NCI-H524 treated with DMSO at 0.1 percent for 48 hours (cell line): Measurements from ENCODE around the gene AGAP2.
A peak's percentile ranks its signal among the peaks of the same experiment; 100 is the strongest.

Source experiments
- DNase-seq: peaks from one replicate; lab custom pipeline; 2025; lab: John Stamatoyannopoulos, UW

Gene AGAP2

DNA sequence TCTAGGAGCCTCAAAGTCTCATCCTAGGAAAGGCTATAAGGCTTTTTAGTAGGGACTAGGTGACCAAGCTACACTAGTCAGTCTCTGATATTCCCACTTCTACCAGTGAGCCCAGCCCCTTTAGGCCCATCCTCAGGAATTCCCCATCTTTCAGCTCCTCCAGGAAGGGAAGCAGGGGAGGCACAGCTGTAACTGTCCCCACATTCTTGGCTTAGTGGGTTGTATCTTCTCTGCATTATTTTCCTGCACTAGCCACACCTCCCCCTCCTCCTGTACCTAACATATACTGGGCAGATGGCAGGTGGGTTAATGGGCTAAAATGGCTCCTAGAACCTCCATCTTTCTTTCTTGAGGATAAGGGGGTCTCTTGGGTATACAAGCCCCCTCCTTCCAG is 28.8 kb upstream of the AGAP2 start:
- no peak for DNase-seq

DNA sequence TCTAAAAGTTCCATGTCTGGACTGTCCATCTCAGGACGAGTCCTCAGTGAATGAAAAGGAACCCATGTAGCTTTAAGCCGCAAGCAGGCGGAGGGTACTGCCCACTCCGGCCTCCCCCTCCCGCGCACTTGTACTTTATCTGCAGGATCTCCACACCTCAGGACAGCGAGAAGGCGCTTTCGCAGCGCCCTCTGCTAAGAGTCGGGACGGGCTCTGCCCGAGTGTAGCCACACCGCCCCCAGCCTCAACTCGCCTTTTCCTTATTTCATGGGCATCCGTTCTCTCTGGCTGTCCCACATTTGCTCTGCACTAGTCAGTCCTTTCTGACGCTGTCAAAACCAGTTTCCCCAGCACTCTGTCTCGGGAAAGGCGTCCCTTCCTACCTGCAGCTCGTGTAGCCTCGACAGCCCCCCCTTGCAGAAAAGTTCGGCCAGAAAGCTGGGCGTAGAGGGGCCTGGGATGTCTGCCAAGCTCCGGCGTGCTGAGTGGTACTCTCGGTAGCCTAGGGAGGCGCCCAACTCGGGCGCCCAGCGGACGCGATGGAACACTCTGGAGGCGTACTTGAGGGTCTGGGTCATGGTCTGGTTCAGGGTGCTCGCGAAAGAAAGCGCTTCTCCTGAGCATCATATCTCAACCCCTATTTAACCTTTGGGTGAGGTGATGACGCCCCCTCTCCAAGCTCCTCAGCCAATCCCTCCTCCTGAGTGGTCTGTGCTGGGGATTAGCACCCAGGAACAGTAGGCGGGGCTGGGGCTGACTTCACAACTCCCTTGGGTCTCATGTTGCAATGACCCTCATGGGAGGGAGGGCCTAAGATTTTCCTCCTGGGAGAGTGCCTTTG is 28.1 kb upstream of the AGAP2 start, which contains the start of gene CYP27B1:
Gene CYP27B1, minus strand, starts transcription at position 615 of the 841 bp plus-strand sequence. Its CDS starts 37 bp downstream, at position 578.
- no peak for DNase-seq

DNA sequence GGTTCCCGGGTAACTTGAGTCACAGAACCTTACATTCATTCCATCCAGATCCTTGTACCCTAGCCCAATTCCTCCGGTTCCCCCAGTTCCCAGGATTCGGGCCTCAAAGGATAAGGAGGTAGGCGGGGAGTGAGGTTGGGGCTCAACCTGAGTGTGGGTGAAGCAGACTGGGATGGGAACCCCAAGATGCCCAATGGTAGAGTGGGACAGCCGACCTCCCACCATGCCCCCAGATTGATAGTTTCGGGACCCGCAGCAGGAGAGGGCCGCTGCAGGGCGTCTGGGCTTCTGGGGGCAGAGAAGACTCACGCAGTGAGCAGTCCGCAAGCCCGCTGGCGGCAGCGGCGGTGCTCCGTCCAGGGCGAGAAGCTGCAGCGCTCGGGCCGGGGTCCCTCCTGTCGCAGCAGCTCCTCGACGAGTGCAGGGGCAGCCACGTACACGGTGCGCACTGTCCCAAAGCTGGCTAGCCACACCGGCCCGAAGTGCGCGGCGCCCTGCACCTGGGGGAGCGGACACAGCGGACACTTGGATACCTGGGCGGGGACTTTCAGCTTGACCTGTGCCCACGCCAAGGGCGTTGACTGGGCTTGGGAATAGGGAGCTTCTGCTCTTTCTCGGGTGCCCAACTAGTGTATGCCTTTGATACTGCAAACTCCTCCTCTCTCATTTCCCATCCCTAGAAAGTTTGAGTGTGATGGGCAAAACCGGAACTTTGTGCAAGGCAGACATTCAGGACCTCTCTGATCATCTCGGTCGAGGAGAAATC is 27.3 kb upstream of the AGAP2 start:
- no peak for DNase-seq

DNA sequence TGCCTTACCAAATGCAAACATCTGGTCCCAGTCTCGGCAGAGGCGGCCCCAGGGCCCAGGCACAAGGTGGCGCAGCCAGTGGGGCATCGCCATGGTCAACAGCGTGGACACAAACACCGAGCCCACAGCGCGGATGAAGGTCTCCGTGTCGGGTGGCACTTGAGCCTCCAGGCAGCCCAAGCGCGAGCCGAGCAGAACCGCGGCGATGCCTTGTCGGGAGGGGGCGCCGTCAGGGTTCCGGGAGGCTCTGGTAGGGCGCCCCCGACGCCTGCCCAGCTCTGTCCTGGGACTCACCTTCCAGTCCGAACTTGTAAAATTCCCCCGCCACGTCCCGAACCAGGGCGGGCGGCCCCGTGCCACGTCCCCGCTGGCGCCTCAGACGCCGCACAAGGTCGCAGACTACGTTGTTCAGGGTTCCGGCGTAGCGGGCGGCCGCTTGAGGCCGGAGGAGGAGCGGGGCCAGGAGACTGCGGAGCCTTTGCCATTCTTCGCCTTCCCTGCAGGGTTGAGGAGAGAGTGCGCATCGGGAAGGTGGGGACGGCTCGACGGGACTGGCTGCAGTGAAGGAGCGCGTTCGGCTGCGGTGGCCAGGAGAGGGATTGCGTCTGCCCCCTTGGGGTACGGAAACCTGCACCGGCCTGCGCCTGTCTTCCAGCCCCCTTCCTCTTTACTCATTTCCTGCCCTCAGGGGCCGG is 26.6 kb upstream of the AGAP2 start:
- DNase-seq, result no peak

DNA sequence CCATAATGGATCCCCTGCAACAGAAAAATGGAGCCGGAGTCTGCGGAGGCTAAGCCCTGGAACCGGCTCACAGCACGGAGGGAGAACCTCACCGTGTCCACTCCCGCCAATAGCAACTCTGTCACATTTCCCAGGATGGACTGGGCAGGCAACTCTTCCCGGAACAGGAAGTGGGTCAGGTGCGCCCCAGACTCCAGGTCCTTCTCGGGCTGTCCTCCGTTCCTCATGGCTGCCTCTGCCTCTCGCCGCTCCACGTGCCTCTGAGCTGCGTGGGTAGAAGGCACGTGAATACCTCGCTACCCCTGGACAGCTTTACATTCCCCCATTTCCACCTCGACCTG is 26.1 kb upstream of the AGAP2 start:
- DNase-seq, result no peak

DNA sequence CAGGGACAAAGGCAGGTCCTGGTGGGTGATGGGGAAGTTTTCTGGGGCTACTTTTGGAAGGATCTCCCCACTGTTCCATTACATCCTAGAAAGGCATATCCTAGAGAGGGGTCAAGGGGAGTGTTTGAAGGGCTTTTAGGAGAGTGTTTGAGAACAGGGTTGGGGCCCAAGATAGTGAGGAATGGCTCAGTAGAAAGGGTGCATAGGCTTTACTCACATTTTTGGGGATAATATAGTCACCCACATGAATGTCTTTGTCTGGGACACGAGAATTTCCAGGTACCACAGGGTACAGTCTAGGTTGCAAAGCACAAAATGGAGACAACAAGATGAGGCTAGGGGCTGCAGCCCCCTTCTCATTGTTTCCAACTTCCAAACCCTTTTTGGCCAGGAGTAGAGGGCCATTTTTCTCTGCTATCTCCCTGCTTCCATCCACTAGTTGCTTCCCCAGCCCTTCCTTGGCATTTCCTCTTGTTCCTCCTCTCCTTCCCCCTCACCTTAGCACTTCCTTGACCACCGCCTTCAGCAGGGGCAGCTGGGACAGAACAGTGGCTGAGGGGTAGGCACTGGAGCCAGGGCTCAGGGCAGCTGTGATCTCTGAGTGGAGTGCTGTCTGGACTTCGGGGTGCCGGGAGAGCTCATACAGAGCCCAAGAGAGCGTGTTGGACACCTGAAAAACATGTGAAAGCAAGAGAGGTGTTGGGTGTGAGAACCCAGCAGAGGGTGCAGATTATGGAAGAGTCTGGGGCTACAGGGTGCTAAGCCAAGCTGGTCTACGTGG is 25.5 kb upstream of the AGAP2 start:
- no peak for DNase-seq

DNA sequence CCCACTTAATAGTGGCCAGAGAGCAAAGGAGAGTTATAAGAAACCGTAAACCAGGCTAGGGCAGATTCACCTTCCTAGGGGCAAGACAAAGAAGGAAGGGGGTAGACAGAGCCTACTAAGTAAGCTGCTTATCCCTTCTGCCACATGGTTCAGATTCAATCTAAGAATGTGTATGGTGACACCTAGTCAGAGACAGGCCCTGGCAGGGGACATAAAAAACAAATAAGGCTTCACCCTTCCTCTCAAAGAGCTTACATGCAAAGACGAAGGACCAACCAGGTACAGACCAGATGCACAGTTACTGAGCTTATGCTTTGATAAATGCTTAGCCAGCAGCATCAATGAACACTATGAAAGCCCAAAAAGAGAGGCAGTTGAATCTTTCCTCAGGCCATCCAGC is 23.9 kb upstream of the AGAP2 start:
- DNase-seq, result no peak

DNA sequence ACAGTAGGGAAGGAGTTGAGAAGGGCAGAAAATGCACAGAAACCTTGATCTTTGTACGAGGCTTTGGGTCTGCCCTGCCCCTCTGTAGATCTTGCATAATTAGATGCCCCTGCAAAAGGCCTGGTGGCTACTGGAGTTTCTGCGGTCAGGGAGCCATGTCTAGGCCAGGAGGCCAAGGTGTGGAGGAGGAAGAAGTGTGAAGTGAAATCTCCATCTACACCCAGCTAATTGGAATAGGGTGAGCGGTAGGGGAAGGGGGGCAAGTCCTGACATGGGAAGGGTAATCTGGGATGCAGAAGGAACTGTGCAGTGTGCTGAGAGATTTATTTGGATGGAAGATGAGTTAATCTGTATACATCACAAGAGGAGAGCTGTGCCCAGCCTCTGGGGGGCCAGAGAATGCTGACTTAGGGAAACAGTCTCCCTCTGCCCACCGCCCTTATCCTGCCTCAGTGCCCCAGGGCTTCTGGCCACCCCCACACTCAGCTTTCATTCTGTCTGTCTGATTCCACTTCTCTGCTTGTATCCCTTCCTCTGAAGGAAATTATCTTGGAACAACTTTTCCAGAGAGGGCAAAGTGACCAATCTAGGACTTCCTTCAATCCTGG is 23.0 kb upstream of the AGAP2 start:
- no peak for DNase-seq

DNA sequence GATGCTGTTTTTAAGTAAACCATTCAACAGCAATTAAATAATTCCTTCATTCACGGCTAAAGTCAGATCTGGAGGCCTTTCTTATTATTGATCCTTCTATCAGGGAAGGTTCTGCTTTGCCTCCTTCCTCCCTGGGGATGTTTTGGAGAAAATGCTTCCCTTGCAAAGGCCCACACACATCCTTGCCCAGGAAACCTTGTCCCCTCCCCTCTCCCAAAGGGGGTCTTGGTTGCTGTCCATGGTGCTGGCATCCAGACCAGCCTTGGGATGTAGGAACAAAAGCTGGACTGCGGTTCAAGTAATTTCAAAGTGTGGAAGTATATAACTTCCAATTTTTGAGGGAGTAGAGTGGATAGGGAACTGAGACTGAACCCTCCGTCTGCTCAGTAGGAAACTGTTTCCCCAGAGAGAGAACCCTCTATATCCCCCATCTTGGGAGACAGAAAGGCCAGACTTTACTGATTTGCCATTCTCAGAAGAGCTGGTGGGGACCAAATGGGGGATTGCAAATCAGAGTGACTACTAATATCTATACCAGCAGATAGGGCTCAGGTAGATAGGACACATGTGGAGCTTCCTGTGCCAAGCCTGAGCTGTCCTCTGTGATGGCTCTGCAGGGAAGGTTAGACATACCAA is 21.9 kb upstream of the AGAP2 start:
- DNase-seq, result no peak

DNA sequence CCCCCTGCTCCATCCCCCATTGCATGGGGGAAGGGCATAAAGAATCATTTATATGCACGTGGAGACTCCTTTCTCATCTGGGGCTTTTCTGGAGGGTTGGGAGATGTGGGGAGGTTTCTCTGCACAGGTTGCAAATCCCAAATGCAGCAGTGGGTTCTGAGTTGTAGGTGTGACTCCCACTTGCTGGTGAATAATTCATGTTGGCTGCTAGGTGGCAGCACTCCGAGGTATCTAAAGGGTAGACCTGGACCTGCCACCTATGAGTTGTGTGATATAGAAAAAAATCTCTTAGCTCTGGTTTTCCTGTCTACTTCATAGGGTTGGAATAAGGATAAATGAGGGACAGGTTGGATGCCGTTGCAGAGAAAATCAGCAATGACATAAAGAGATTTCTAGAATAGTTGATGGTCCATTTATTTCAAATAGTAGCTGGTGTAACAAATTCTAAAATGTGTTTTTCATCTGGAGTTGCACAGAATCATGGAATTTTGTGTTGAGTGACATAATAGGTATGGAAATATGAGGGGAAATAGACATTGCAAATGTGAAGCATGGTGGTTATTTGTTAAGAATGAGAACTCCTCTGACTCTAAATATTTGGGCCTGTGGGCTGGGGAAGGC is 20.9 kb upstream of the AGAP2 start:
- DNase-seq, result no peak

DNA sequence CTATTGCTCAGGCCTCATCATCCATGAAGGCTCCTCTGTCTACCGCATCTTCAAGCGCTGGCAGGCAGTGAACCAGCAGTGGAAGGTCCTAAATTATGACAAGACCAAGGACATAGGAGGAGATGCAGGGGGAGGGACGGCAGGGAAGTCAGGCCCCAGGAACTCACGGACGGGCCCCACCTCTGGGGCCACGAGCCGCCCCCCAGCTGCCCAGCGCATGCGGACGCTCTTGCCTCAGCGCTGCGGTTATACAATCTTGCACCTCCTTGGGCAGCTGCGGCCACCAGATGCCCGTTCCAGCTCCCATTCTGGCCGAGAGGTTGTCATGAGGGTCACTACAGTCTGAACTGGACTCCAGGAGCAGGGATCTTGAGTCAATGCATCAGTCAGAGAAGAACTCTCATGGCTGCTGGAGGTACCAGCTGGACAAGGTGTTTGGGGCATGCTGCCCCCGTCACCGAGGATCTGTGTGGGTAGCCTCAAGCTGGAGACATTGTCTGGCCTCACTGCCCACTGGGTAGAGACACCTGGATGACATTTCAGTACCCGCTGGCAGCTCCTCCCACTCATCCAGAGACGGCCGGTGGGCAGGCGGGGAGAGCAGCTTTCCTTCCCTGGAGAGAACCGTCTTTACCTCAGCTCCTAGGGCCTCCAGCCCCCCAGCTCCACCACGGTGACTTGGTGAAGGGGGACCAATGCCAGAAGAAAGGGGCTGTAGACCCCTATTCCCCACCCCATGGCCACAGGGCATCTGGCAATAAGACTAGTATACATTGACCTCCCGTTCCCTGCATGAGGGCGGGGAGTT is 20.2 kb upstream of the AGAP2 start:
- DNase-seq, result no peak

DNA sequence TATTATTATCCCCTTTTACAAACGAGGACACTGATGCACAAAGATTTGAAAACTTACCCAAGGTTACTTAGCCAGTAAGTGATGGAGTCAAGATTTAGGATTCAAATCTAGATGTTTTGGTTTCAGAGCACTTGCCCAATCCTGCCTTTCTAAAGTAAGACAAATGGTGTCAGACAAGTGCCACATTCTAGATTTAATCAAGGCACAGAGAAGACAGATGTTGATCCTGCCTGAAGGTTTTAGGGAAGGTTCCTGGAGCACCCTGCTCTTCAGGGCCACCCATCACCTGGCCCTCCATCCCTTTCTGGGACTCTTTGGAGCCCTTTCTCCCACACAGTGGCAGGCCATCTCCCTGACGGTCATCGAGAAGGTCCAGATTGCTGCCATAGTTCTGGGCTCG is 19.2 kb upstream of the AGAP2 start:
- DNase-seq, result no peak

DNA sequence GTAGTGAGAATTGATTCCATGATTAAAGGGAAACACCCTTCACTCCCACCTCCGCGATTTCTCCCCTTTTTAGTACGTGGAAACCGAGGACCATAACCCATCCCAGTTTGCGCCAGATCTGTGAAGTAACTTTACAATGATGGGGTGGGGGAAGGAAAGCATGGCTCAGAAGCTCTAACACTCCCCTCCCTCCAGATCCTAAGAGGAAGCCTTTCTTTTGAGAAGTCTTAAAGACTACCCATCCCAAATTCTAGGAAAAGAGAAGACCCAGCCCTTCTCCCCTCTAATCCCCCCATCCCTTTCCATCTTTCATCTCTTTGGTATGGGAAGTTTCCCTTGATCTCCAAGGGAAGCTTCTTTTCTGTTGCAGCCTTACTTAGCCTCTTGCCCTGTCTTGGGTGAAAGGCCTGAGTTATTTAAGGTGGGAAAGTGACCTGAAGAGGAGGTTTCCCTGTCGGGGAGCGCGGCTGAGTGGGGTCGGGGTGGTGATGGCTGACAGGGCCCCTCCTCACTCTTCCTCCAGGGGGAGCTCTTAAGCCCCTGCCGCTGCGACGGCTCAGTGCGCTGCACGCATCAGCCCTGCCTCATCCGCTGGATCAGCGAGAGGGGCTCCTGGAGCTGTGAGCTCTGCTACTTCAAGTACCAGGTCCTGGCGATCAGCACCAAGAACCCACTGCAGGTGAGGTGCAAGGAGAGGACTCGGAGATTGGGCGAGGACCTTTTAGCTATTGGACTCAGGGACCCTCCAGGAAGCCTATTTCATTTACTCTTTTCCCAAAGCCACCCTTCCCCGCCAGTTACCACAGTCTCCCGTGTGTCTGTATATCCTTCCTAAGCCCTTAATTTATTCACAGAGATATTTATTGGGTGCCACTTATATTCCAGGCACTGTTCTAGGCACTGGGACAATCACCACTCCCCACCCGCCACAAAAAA is 18.1 kb upstream of the AGAP2 start:
- no peak for DNase-seq

DNA sequence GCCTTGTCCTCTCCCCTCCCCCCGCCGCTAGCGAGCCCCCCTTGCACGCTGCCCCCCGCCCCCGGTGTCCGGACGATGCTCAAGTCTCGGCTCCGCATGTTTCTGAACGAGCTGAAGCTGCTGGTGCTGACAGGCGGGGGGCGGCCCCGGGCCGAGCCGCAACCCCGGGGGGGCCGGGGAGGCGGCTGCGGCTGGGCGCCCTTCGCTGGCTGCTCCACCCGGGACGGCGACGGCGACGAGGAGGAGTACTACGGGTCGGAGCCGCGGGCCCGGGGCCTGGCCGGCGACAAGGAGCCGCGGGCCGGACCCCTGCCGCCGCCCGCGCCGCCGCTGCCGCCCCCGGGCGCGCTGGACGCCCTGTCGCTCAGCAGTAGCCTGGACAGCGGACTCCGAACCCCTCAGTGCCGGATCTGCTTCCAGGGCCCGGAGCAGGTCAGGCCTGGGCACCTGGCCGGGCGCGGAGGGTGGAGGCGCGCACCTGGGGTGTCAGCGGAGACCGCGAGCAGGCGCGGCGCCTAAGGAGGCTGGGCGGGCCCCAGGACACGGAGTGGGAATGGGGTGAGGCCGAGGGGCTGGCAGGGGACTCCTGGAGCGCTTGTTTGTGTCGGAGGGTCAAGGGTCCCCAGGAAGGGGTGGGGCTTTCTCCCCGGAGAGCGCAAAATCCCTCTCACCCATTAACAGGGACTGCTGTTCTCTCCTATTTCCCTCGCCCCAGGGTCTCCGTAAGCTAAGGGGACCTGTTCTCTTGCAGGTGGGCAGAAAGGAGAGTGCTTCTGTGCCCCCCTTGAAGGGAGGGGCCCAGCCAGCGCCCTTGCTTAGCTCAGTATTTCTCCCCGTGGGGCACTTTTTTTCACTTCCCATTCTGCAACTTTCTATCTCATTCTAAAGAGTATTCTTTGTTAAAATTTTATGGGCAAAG is 17.2 kb upstream of the AGAP2 start:
- no peak for DNase-seq

DNA sequence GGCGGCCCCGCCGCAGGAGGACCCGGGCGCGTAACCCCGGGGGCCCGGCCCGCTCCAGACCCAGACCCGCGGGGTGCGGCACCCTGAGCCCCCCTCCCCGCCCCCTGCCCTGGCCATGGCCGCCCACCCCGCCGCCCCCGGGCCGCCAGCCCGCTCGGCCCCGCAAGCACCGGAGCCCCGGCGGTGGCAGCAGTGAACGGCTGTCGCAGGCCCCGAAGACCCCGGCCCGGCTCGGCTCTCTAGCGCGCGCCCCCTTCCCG is 16.6 kb upstream of the AGAP2 start:
- DNase-seq, result no peak

DNA sequence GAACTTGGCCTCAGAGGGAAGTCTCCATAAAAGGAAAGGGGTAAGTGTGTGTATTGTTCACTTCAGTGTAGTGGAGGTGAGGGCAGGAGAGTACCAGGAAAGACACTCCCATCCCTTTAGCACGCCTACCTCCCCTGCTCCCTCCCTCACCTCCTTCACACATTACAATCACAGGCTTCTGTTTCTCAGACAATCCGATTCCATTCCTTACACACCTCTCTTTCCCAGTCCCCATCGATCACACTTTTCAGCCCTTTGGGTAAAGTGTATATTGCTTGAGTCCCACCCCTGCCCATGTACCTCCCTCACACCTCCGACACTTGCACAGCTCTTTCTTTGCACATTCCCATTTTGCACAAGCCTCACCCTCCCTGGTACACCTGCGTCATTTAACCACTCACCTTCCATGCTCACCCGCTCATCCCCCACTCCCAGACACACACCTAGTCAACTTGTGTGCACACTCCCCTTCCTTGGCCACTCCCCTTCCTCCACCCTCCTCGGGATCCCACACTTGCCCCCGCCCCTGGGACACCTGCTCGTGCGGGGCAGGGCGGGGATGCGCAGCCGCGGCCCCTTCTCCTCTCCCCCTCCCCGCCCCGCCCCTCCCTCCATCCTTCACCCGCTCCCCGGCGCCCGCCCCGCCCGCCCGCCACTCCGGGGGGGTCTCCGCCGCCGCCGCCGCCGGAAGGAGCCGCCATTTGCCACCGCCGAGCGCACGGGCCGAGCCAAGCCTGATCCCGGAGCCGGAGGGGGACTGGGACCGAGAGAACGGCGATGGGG is 16.1 kb upstream of the AGAP2 start, which contains the start of gene MARCHF9:
Gene MARCHF9, plus strand, starts transcription at position 693 of the 783 bp plus-strand sequence. CDS start 426 bp downstream, outside the sequence.
- DNase-seq, result peak; percentile 24
